H9 (cell line): ENCODE measurements around the gene CCDC93. TPM values are rescaled to one million over a fixed set of nuclear protein-coding genes. Genes with fewer than 3 reads are reported as not detected.

Experiments
- DNase-seq: peaks from one replicate; pipeline ENCODE4 v3.0.0-alpha.2; 2017
- H2AFZ ChIP-seq: one replicate; pipeline ENCODE4 v1.6.1; 2013; ENCODE audit warnings: mild to moderate bottlenecking, low read length, control low read depth, moderate library complexity
- H2AK5ac ChIP-seq: 2 replicates; pipeline ENCODE4 v1.6.1; 2013; ENCODE audit warnings: low read length, control low read depth, mixed read lengths; ENCODE audit not compliant: insufficient read length
- H2BK120ac ChIP-seq: one replicate; pipeline ENCODE4 v1.6.1; 2013; ENCODE audit warnings: low read depth, mild to moderate bottlenecking, low read length, control low read depth, inconsistent platforms; ENCODE audit not compliant: poor library complexity, severe bottlenecking
- H2BK12ac ChIP-seq: 2 replicates; pipeline ENCODE4 v1.6.1; 2013; ENCODE audit warnings: low read length, control low read depth, mixed read lengths, low read depth; ENCODE audit not compliant: insufficient read length
- H2BK15ac ChIP-seq: 2 replicates; pipeline ENCODE4 v1.6.1; 2013; ENCODE audit warnings: low read depth, low read length, control low read depth
- H2BK20ac ChIP-seq: one replicate; pipeline ENCODE4 v1.6.1; 2013; ENCODE audit warnings: low read depth, mild to moderate bottlenecking, low read length, control low read depth, inconsistent platforms; ENCODE audit not compliant: poor library complexity, severe bottlenecking
- H2BK5ac ChIP-seq: 2 replicates; pipeline ENCODE4 v1.6.1; 2013; ENCODE audit warnings: low read length, control low read depth, mixed read lengths; ENCODE audit not compliant: insufficient read length
- H3K14ac ChIP-seq: 2 replicates; pipeline ENCODE4 v1.6.1; 2013; ENCODE audit warnings: low read length, control low read depth; ENCODE audit not compliant: insufficient read depth
- H3K18ac ChIP-seq: 2 replicates; pipeline ENCODE4 v1.6.1; 2013; ENCODE audit warnings: low read depth, mild to moderate bottlenecking, mixed read lengths, low read length, control low read depth; ENCODE audit not compliant: insufficient read length
- H3K23ac ChIP-seq: 2 replicates; pipeline ENCODE4 v1.6.1; 2013; ENCODE audit warnings: low read length, control low read depth, mixed read lengths, low read depth; ENCODE audit not compliant: insufficient read length
- H3K23me2 ChIP-seq: 2 replicates; pipeline ENCODE4 v1.6.1; 2013; ENCODE audit warnings: low read depth, mild to moderate bottlenecking, mixed read lengths, low read length, control low read depth; ENCODE audit not compliant: insufficient read length, poor library complexity, severe bottlenecking
- H3K27ac ChIP-seq: 2 replicates; pipeline ENCODE4 v1.5.1; 2013; ENCODE audit warnings: low read length, control low read depth, mixed read lengths, low read depth; ENCODE audit not compliant: insufficient read length
- H3K27me3 ChIP-seq: 2 replicates; pipeline ENCODE4 v1.6.1; 2013; ENCODE audit warnings: low read length, control low read depth, inconsistent platforms; ENCODE audit not compliant: insufficient read depth
- H3K4ac ChIP-seq: 2 replicates; pipeline ENCODE4 v1.6.1; 2013; ENCODE audit warnings: low read depth, mild to moderate bottlenecking, control low read depth, inconsistent platforms, low read length, moderate library complexity
- H3K4me1 ChIP-seq: 2 replicates; pipeline ENCODE4 v1.6.1; 2013; ENCODE audit warnings: low read length, control low read depth, inconsistent platforms; ENCODE audit not compliant: insufficient read depth
- H3K4me2 ChIP-seq: 2 replicates; pipeline ENCODE4 v1.6.1; 2013; ENCODE audit warnings: low read length, control low read depth, mixed read lengths; ENCODE audit not compliant: insufficient read length, insufficient read depth
- H3K56ac ChIP-seq: 2 replicates; pipeline ENCODE4 v1.6.1; 2013; ENCODE audit warnings: low read depth, mild to moderate bottlenecking, mixed read lengths, low read length, control low read depth; ENCODE audit not compliant: insufficient read length
- H3K79me1 ChIP-seq: 2 replicates; pipeline ENCODE4 v1.6.1; 2013; ENCODE audit warnings: low read depth, mild to moderate bottlenecking, moderate library complexity, low read length, control low read depth, inconsistent platforms; ENCODE audit not compliant: insufficient read depth, poor library complexity, severe bottlenecking
- H3K79me2 ChIP-seq: 2 replicates; pipeline ENCODE4 v1.6.1; 2013; ENCODE audit warnings: low read length, control low read depth, inconsistent platforms; ENCODE audit not compliant: insufficient read depth
- H3K9ac ChIP-seq: 2 replicates; pipeline ENCODE4 v1.6.1; 2013; ENCODE audit warnings: low read length, control low read depth, mixed read lengths; ENCODE audit not compliant: insufficient read length; ENCODE audit errors: extremely low read depth
- H3K9me3 ChIP-seq: one replicate; pipeline ENCODE4 v1.6.1; 2013; ENCODE audit warnings: low read depth, low read length, inconsistent platforms; ENCODE audit not compliant: control insufficient read depth
- H3T11ph ChIP-seq: one replicate; pipeline ENCODE4 v1.6.1; 2013; ENCODE audit warnings: mild to moderate bottlenecking, low read length, control low read depth, inconsistent platforms
- H4K20me1 ChIP-seq: one replicate; pipeline ENCODE4 v1.6.1; 2013; ENCODE audit not compliant: control insufficient read depth, insufficient read length, insufficient read depth
- H4K5ac ChIP-seq: 2 replicates; pipeline ENCODE4 v1.6.1; 2013; ENCODE audit warnings: low read depth, mild to moderate bottlenecking, mixed read lengths, low read length, control low read depth; ENCODE audit not compliant: insufficient read length
- H4K8ac ChIP-seq: replicated peaks from 2 replicates; pipeline ENCODE4 v1.6.1; 2013; ENCODE audit warnings: low read length, control low read depth, mixed read lengths, low read depth; ENCODE audit not compliant: insufficient read length
- H4K91ac ChIP-seq: 2 replicates; pipeline ENCODE4 v1.6.1; 2013; ENCODE audit warnings: low read depth, mild to moderate bottlenecking, moderate library complexity, mixed read lengths, low read length, control low read depth; ENCODE audit not compliant: insufficient read length
- H3K27ac Mint-ChIP-seq, 3 experiments: 2 replicates in 2 of 3; 3 replicates in 1 of 3; pipeline ENCODE4 v1.8.0; 2020 to 2021; ENCODE audit warnings: mixed read lengths in 3 of 3, mild to moderate bottlenecking in 1 of 3, moderate library complexity in 1 of 3
- H3K27me3 Mint-ChIP-seq: 2 replicates; pipeline ENCODE4 v1.8.0; 2021; ENCODE audit warnings: low read depth, mild to moderate bottlenecking, moderate library complexity, mixed read lengths
- H3K36me3 Mint-ChIP-seq, 3 experiments: 2 replicates in 2 of 3; 3 replicates in 1 of 3; pipeline ENCODE4 v1.8.0; 2020 to 2021; ENCODE audit warnings: low read depth in 3 of 3, mixed read lengths in 3 of 3; ENCODE audit not compliant: insufficient read depth in 1 of 3
- H3K4me1 Mint-ChIP-seq, 2 experiments: 2 replicates each; pipeline ENCODE4 v1.8.0; 2020; ENCODE audit warnings: mixed read lengths in 2 of 2
- H3K4me3 Mint-ChIP-seq, 2 experiments: 2 replicates in 1 of 2; 3 replicates in 1 of 2; pipeline ENCODE4 v1.8.0; 2020 to 2021; ENCODE audit warnings: mild to moderate bottlenecking in 2 of 2, mixed read lengths in 2 of 2, moderate library complexity in 1 of 2
- H3K9me3 Mint-ChIP-seq, 2 experiments: 2 replicates in 1 of 2; 3 replicates in 1 of 2; pipeline ENCODE4 v1.8.0; 2020; ENCODE audit warnings: mild to moderate bottlenecking in 2 of 2, mixed read lengths in 2 of 2, moderate library complexity in 1 of 2
- CTCF ChIP-seq: fragments of 200-600 bp; sonication (generic); conservative IDR thresholded peaks from 3 replicates; pipeline ENCODE4 v1.8.0; 2021; ENCODE audit warnings: antibody characterized with exemption, mild to moderate bottlenecking
- WGBS: extraction: QIAGEN DNeasy Blood & Tissue Kit; methylation state at CpG from one replicate; pipeline ENCODE4 v1.1.7; 2013; ENCODE audit warnings: missing lambda C conversion rate, low lambda C conversion rate, mixed read lengths; ENCODE audit not compliant: insufficient read length; ENCODE audit errors: extremely low coverage; 5-methylcytosine and 5-hydroxymethylcytosine counted together
- total RNA-seq: library from RNA; stranded (reverse); gene quantifications from 2 replicates; pipeline ENCODE4 v1.2.1, GENCODE V29; 2021

Gene CCDC93
- total RNA-seq, 1 experiment from 2014 or later: 16.4 TPM

GRCh38 chr2:118049140-118049815, 35.4 kb upstream of the CCDC93 start:
- Histone ChIP-seq H3K56ac (no peak overlapping the region), H4K5ac (no peak overlapping the region), H3K14ac (no peak overlapping the region), H2BK5ac (no peak overlapping the region), H3K27ac (no peak overlapping the region), H3K18ac (no peak overlapping the region), H2AFZ (no peak overlapping the region), H3K79me2 (no peaks in the 10 kb centered on the region), H4K91ac (no peak overlapping the region), H2BK20ac (no peak overlapping the region), H3K23me2 (no peaks in the 10 kb centered on the region), H3K23ac (no peak overlapping the region), H3K4me2 (no peak overlapping the region), H3K27me3 (no peaks in the 10 kb centered on the region), H2BK12ac (no peak overlapping the region), H4K8ac (no peak overlapping the region), H3K9ac (no peak overlapping the region), H2BK120ac (no peak overlapping the region), H2BK15ac (no peak overlapping the region), H3T11ph (no peak overlapping the region), H3K79me1 (no peaks in the 10 kb centered on the region), H2AK5ac (no peak overlapping the region), H4K20me1 (no peaks in the 10 kb centered on the region), H3K4me1 (no peaks in the 10 kb centered on the region), H3K4ac (no peak overlapping the region), H3K9me3 (no peaks in the 10 kb centered on the region)
- no peak for DNase-seq
- Mint-ChIP-seq H3K9me3 (no peaks in the 10 kb centered on the region), H3K27me3 (peaks cover 5% of the 10 kb centered on the region; the same call in 1 of the 2 replicates), H3K4me1 (peaks cover 5 to 8% of the 10 kb centered on the region in 2 experiments), H3K4me3 (no peak overlapping the region), H3K36me3 (no peaks in the 10 kb centered on the region), H3K27ac (no peak overlapping the region)
- no peak for TF ChIP-seq CTCF
- no CpG with 5 or more reads among the region's 3 CpGs for WGBS
